AG04449 (cell line): Measurements from ENCODE around the gene FCN3.
"Not testable (repeated sequence)": the region's sequence is repeated elsewhere in the genome, so short reads cannot be mapped to it uniquely, and the experiment has no call there.

Source experiments
- CTCF ChIA-PET: fragments of 350-600 bp; formaldehyde crosslinking; extraction: SDS; loops from one replicate; lab custom pipeline; 2021; ENCODE audit warnings: antibody characterized with exemption; lab: Yijun Ruan, JAX
- POLR2A ChIA-PET: fragments of 400-600, 350-600 bp; formaldehyde crosslinking; extraction: SDS; loops from one replicate; lab custom pipeline; 2020; ENCODE audit warnings: antibody characterized with exemption, inconsistent platforms; lab: Yijun Ruan, JAX
- DNase-seq: peaks from one replicate; pipeline ENCODE4 v3.0.0-alpha.2; 2010; ENCODE audit warnings: low read depth, low spot score
- H3K4me3 ChIP-seq: 2 replicates; pipeline ENCODE4 v1.5.1; 2011; ENCODE audit warnings: low read depth, mild to moderate bottlenecking, control low read depth, low read length
- TF ChIP-seq, protein P1 (sequence below): IDR thresholded peaks from one replicate; pipeline ENCODE4 v1.5.1; 2011; ENCODE audit warnings: mild to moderate bottlenecking, moderate library complexity, low read length, control low read depth, inconsistent platforms; ENCODE audit not compliant: insufficient read depth; ENCODE audit errors: missing control alignments

The FCN3 gene

DNA sequence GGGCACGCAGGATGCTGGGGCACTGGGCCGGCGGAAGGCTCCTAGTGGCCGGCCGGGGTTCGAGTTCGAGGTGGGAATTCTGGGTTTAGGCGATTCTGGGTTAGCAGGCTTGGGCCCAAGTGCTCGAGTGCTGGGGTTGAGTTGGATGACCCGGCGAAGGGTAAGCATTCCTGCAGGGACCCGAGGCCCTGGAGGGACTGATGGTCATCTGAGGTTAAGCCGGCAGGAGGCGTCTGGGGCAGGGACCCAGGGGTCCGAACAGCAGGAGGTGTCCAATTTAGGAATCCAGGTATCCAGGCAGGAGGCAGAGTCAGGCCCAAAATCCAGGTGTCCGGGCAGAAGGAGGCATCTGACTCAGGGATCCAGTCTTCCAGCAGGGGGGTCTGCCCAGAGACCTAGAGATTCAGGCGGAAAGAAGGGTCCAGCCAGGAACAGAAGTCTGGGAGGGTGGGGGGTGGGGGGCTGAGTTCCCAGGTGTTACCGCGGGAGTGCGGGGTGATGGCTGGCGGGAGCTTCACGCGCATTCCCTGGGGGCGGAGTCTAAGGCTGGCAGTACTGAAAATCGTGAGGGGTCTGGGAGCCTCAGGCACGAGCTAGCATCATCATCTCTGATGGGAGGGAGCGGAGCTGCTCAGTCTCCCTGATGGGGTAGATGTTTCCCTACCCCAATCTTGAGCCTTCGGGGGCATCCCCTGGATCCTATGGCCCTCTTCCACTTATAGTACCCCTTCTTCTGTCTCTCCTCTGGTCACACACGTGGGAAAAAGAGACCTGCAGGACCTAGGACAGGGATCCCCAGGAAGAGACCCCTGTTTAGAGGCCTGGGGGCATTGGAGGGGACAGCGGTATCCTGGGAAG is 18.4 kb upstream of the FCN3 start:
- no peak for DNase-seq
- H3K4me3 ChIP-seq: peak overlapping the region; percentile 71
- POLR2A ChIA-PET: no interaction called here
- TF ChIP-seq, protein P1, sequence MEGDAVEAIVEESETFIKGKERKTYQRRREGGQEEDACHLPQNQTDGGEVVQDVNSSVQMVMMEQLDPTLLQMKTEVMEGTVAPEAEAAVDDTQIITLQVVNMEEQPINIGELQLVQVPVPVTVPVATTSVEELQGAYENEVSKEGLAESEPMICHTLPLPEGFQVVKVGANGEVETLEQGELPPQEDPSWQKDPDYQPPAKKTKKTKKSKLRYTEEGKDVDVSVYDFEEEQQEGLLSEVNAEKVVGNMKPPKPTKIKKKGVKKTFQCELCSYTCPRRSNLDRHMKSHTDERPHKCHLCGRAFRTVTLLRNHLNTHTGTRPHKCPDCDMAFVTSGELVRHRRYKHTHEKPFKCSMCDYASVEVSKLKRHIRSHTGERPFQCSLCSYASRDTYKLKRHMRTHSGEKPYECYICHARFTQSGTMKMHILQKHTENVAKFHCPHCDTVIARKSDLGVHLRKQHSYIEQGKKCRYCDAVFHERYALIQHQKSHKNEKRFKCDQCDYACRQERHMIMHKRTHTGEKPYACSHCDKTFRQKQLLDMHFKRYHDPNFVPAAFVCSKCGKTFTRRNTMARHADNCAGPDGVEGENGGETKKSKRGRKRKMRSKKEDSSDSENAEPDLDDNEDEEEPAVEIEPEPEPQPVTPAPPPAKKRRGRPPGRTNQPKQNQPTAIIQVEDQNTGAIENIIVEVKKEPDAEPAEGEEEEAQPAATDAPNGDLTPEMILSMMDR: no peak
- CTCF ChIA-PET: interaction anchor here (0.6 to 15.7 kb wide), 11 partner anchors 11 to 293 kb away, joined by 3 to 671 read pairs (median 3); partner anchors contain the start of genes AHDC1 and MAP3K6

DNA sequence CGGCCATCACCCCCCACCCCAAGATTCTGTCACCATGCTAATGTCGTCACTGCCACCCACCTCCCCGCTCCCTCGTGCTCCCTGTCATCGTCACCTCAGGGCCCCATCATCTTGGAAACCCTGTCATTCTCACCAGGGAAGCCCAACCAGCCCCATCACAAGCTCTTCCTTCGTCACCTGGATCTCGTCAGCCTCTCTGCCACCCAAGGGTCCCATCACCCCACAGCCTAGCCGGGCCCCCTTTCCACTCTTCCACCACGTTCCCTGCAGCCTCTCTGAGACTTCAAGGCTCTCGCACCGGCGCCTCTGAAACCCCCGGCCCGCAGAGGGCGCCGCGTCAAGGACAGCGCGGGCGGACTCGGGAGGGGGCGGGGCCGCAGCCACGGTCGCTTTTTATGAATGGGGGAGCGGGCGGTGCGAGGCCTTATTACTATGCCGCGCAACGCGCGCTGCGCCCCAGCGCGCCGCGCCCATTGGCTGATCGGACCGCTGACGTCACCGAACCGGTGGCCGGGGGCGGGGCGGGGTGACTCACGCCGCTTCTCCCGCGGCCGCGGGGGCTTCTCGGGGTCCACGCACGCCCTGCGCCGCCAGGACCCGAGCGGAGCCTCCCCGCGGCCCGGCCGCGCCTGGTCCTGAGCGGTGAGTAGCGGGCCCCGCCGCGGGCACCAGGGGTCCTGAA is 17.6 kb upstream of the FCN3 start, which contains the start of gene GPR3:
Gene GPR3 (plus strand): TSS at position 527 of the 682 bp plus-strand sequence. CDS start 1,177 bp downstream, outside the sequence.
- TF ChIP-seq, protein P1: peak; percentile 83
- POLR2A ChIA-PET: no interaction called here
- CTCF ChIA-PET: interaction anchor here (1.0 to 15.9 kb wide), 25 partner anchors 10 to 348 kb away, joined by 3 to 442 read pairs (median 8); partner anchors contain the start of genes CD164L2 and MAP3K6
- H3K4me3 ChIP-seq: peak within 1 kb of the TSS; percentile 71
- no peak for DNase-seq

DNA sequence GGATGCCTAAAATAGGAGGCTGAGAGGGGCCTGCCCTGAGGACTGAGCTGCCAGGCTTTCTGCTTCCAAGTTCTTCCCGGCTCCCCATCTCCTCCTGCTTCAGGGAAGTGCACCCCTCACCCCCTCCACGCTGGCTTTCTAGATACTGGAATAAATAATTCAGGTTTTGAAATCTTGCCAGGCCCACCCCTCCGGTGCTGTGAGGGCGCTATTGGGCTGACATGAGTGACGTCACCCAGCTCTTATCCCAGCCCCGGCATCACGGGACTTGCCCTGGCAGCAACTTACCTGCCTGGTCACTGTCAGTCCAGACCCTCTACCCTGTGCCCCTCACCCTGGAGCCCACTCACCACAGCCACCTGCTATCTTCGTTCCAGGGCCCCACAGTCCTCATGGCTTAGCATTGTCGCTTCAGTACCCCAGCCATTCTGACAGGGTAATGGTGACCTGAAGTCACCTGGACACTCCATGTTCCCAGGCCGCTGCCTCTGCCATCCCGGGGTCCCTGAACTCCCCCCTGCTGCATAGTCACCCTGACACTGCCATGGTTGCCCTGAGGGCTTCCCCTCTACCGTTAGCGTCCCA is 17.0 kb upstream of the FCN3 start:
- POLR2A ChIA-PET: interaction anchor here (1.0 kb wide), 1 partner anchor 92 kb away, joined by 3 read pairs; no protein-coding TSS in a partner anchor
- no peak for DNase-seq
- peak overlapping the region; percentile 71 for H3K4me3 ChIP-seq
- CTCF ChIA-PET: interaction anchor here (0.6 to 15.9 kb wide), 30 partner anchors 10 to 348 kb away, joined by 3 to 442 read pairs (median 6); partner anchors contain the start of genes CD164L2 and MAP3K6
- TF ChIP-seq, protein P1: no peak

DNA sequence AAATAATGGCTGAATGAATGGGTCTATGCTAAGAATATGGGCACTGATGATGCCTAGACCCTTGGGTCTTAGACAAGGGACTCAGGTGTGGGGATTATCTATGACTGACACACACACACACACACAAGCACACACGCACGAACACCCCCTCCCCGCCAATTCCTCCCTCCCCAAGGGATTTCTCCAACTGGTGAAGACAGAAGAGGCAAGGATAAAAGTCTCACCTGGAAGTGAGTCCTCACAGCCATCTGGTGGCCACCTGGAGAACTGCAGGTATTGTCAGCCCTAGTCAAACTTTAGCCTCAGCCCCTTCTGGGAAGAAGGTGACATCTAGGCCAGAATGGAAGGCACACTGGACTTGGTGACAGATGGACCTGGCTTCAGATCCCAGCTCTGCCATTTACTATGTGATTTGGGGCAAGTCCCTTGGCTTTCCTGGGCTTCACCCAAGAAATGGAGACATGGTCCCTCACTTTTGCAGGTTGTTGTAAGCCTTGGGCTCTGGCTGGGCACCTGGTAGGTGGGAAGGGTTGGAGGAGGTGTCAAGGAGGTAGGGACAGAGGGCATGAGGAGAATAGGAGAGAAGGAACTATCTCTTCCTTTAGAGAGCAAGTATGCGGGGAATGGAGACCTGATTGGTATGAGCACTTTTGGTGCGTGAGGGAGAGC is 13.8 kb upstream of the FCN3 start:
- no peak overlapping the region for H3K4me3 ChIP-seq
- ChIA-PET POLR2A (no interaction called here), CTCF (interaction anchor here (0.7 to 15.9 kb wide), 22 partner anchors 8 to 352 kb away, joined by 3 to 442 read pairs (median 6); partner anchors contain the start of genes FCN3 and MAP3K6)
- DNase-seq: no peak
- TF ChIP-seq, protein P1: peak; percentile 77

DNA sequence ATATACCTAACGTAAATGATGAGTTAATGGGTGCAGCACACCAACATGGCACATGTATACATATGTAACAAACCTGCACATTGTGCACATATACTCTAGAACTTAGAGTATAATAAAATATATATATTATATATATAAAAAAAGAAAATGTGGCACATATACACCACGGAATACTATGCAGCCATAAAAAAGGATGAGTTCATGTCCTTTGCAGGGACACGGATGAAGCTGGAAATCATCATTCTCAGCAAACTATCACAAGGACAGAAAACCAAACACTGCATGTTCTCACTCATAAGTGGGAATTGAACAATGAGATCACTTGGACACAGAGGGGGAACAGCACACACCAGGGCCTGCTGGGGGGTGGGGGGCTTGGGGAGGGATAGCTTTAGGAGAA is 10.2 kb upstream of the FCN3 start:
- ChIA-PET CTCF (interaction anchor here (0.9 to 15.9 kb wide), 6 partner anchors 12 to 277 kb away, joined by 3 to 442 read pairs (median 18); partner anchors contain the start of gene MAP3K6), POLR2A (interaction anchor here (1.4 kb wide), 1 partner anchor 85 kb away, joined by 4 read pairs; no protein-coding TSS in a partner anchor)
- H3K4me3 ChIP-seq, DNase-seq: not testable (repeated sequence)
